Measurements from ENCODE around the gene KLHL7.
"Not testable (repeated sequence)": the region's sequence is repeated elsewhere in the genome, so short reads cannot be mapped to it uniquely, and the experiment has no call there.

The KLHL7 gene

GRCh38 chr7:23183279-23184012, 77.9 kb downstream of the KLHL7 start:
- DNase-seq: no peak

- DNase-seq: no peak
Observed at GRCh38 chr7:23184291-23184690, 78.7 kb downstream of the KLHL7 start.

- no peak for DNase-seq
Observed at GRCh38 chr7:23184709-23185359, 79.2 kb downstream of the KLHL7 start.

- DNase-seq: no peak
Observed at GRCh38 chr7:23185980-23186379, 80.4 kb downstream of the KLHL7 start.

GRCh38 chr7:23191022-23191421, 85.4 kb downstream of the KLHL7 start:
- no peak for DNase-seq

- not testable (repeated sequence) for DNase-seq
Observed at GRCh38 chr7:23193650-23194227, 88.2 kb downstream of the KLHL7 start.

- no peak for DNase-seq
Observed at GRCh38 chr7:23196306-23196705, 90.7 kb downstream of the KLHL7 start.

- DNase-seq: not testable (repeated sequence)
Observed at GRCh38 chr7:23197745-23198144, 92.2 kb downstream of the KLHL7 start.

- no peak for DNase-seq
Observed at GRCh38 chr7:23200331-23200730, 94.7 kb downstream of the KLHL7 start.

GRCh38 chr7:23204241-23204640, 98.7 kb downstream of the KLHL7 start:
- no peak for DNase-seq

GRCh38 chr7:23205577-23205908, 100.0 kb downstream of the KLHL7 start:
- no peak for DNase-seq

GRCh38 chr7:23205909-23206767, 100.6 kb downstream of the KLHL7 start:
- DNase-seq: no peak

- DNase-seq: no peak
Observed at GRCh38 chr7:23207021-23207420, 101.4 kb downstream of the KLHL7 start.

- no peak for DNase-seq
Observed at GRCh38 chr7:23207884-23208283, 102.3 kb downstream of the KLHL7 start.

- no peak for DNase-seq
Observed at GRCh38 chr7:23208316-23208715, 102.7 kb downstream of the KLHL7 start.

- no peak for DNase-seq
Observed at GRCh38 chr7:23210506-23210905, 104.9 kb downstream of the KLHL7 start.

- no peak for DNase-seq
Observed at GRCh38 chr7:23211589-23211988, 106.0 kb downstream of the KLHL7 start.

- no peak for DNase-seq
Observed at GRCh38 chr7:23212395-23212794, 106.8 kb downstream of the KLHL7 start.

- no peak for DNase-seq
Observed at GRCh38 chr7:23212841-23213240, 107.3 kb downstream of the KLHL7 start.

- DNase-seq: no peak
Observed at GRCh38 chr7:23213755-23214154, 108.2 kb downstream of the KLHL7 start.

GRCh38 chr7:23214423-23214822, 108.8 kb downstream of the KLHL7 start:
- no peak for DNase-seq

GRCh38 chr7:23214938-23215337, 109.4 kb downstream of the KLHL7 start:
- no peak for DNase-seq

- DNase-seq: no peak
Observed at GRCh38 chr7:23216021-23216420, 110.4 kb downstream of the KLHL7 start.

Measured in activated gamma-delta T cell treated with Interleukin-2 at 50 U/mL for 16 hours (primary cell).